ENCODE data around the gene PAN3.

GRCh38 chr13:28204043-28204442, 65.7 kb downstream of the PAN3 start:
- TF ChIP-seq CTCF (IDR thresholded peaks at IDR 0.05), result no peak
- TF ChIP-seq POLR2A (IDR thresholded peaks at IDR 0.05), result no peak
- TF ChIP-seq POLR2AphosphoS5 (IDR thresholded peaks at IDR 0.05; ENCODE audit: insufficient read depth in 1 of 2, low read depth in 1 of 2), result no peak
